HG02885 (cell line): ENCODE data around the gene CPEB3.
"Not testable (repeated sequence)": the region's sequence is repeated elsewhere in the genome, so short reads cannot be mapped to it uniquely, and the experiment has no call there.

Source experiments
- ATAC-seq: cut with Tn5 transposase; IDR thresholded peaks from one replicate; pipeline ENCODE4 v1.9.1; 2021; ENCODE audit warnings: mild to moderate bottlenecking; ENCODE audit not compliant: unreplicated experiment, poor library complexity

Gene CPEB3

DNA sequence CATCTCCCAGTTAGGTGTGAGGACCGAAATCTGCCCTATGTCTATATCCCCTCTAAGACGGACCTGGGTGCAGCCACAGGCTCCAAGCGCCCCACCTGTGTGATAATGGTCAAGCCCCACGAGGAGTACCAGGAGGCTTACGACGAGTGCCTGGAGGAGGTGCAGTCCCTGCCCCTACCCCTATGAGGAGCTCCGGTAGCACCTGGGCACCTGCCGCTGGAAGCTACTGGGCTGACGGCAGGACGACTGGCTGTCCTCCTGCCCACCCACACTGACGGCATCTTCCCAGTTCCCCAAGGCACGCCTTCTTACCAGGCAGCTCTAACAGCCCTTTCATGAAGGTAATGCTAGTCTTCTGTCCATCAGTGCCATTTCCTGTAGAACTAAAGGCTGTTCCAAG, 74.3 kb downstream of the CPEB3 start:
- ATAC-seq, result not testable (repeated sequence)

DNA sequence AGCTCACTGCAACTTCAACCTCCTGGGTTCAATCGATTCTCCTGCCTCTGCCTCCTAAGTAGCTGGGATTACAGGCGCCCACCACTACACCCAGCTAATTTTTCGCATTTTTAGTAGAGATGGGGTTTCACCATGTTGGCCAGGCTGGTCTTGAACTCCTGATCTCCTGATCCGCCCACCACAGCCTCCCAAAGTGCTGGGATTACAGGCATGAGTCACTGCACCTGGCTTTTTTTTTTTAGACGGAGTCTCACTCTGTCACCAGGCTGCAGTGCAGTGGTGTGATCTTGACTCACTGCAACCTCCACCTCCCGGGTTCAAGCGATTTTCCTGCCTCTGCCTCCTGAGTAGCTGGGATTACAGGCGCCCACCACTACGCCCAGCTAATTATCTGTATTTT, 75.7 kb downstream of the CPEB3 start:
- ATAC-seq, result not testable (repeated sequence)

GRCh38 chr10:92213049-92213448, 77.8 kb downstream of the CPEB3 start:
- ATAC-seq, result no peak

DNA sequence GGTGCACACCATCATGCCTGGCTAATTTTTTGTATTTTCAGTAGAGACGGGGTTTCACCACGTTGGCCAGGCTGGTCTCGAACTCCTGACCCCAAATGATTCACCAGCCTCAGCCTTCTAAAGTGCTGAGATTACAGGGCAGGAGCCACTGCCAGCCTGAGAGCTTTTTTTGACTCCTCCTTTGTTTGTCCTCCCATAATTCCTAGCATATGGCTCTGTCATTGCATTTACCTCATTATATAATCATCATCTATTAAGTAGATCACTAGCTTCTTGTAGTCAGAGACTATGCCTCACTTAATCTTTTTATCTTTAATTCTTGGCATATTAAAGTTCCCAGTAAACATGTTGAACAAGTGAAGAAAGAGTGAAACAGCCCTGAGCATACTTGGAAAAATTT, 82.1 kb downstream of the CPEB3 start:
- ATAC-seq, result no peak

DNA sequence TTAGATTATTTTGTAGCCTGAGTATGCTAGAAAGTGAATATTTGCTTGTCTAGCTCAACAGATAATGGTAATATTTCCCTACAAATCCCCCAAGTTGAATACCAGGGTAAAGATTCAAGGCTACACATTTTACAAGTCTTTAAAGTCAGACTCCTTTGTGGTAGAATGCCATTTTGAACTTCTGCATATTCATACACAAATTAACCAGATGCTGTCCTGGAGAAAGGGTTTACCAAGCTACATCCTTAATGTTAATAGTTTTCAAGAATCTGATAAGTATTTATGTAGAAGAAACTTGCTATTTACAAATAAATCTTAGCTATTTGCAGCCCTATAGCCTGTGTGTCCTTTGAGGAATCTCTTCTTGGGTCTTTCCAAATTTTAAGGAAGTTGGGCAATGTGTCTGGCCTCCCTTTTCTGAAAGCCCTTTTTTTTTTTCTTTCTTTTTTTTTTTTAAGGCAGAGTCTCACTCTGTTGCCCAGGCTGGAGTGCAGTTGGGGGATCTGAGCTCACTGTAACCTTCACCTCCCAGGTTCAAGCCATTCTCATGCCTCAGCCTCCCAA, 82.6 kb downstream of the CPEB3 start:
- no peak for ATAC-seq

DNA sequence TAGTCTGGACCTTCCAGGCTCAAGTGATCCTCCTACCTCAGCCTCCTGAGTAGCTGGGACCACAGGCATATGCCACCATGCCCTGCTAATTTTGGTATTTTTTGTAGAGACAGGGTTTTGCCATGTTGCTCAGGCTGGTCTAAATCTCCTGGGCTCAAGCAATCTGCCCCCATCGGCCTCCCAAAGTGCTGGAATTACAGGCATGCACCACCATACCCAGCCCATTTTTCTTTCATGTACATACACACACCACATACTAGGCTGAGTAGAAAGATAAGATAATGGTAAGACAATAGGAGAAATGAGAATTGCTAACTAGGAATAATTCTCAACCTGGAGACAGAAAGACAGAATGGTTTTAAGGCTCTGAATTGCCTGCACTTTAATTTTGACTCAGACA, 83.8 kb downstream of the CPEB3 start:
- no peak for ATAC-seq

DNA sequence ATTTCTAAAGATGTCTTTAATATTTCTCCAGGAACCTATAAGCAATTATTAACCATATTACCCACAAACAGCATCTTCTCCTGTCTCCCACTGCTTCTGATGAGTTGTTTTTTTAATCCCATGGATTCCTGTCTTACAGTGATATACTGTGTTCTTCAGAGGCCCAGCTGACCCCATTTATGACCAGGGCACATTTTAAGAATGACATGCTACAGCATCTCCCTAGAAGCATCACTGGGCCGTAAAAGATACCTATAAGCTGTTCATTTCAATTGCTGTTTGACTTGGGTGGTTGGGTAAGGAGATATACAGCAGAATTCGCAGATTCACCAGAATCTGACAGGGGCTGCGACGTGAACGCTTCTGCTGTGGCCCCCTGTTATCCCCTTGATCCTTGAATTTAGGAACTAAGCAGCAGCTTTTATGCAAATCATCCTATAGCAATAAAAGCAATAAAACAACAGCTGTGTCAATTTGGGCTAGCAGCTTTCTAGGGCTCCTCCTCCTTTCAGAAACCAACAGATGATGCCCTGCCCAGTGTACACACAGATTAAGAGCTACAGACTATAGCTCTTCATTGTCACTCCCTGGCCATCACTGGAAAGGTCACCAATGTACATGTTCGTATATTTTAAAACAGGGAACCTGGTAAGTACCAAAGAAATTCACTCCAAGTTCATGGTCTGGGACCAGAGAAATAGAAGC, 86.8 kb downstream of the CPEB3 start:
- ATAC-seq, result no peak

- no peak for ATAC-seq
Measured at GRCh38 chr10:92202536-92202935, 88.3 kb downstream of the CPEB3 start.

- no peak for ATAC-seq
Measured at GRCh38 chr10:92200564-92200963, 90.3 kb downstream of the CPEB3 start.

GRCh38 chr10:92187101-92187500, 103.8 kb downstream of the CPEB3 start:
- no peak for ATAC-seq

DNA sequence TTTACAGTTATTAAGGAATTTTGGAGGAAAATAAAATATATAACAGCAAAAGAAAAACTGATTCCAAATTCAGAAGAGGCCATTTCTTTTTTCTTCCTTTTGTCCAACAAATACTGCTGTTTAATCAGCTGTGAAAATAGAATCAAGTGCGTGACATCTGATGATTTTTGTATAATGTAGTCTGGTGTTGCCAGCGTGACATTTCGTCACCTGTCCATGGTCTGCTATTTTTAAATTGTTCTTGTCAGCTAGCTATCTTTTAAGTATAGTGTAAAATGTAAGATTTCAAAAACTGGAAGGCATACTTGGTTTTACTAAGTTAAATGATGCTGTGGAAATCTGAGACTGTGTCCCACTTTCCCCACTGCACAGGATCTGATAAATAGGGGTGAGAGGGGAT, 105.9 kb downstream of the CPEB3 start:
- ATAC-seq, result no peak

GRCh38 chr10:92183199-92183598, 107.7 kb downstream of the CPEB3 start:
- ATAC-seq, result no peak

DNA sequence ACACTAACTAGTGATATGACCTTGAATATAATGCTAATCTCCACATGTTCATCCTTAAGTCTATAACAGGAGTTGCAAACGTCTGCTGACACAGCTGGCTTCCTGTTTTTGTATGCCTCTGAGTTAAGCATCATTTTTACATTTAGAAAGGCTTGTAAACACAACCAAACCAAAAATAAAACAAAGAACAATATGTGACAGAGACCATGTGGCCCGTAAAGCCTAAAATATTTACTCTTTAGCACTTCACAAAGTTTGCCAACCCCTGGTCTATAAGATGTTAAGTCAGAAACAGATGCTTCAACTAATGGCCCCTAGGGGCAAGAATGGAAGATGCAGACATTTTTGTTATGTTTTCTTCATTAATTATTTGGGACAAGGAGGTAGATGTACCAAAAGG, 109.3 kb downstream of the CPEB3 start:
- ATAC-seq, result no peak

- no peak for ATAC-seq
Measured at GRCh38 chr10:92180399-92180798, 110.5 kb downstream of the CPEB3 start.

DNA sequence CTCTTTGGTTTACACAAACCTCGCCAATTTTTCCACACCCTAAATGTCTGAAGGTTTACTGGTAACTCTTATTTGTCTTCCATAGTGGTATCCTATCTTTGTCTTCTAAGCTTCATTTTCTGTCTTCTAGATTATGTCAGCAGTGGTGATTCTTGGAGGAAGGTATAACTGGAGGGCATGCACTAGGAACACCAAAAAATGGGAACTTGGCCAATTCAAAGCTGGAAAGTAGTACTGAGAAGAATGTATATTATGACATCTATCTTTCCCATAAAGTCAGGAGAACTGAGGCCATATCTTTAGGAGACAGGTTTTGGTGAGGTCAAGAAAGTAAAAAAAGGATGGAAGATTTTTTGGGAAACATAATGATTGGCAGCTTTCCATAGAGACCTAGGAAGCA, 113.3 kb downstream of the CPEB3 start:
- ATAC-seq, result no peak

- ATAC-seq, result no peak
Measured at GRCh38 chr10:92175164-92175563, 115.7 kb downstream of the CPEB3 start.

DNA sequence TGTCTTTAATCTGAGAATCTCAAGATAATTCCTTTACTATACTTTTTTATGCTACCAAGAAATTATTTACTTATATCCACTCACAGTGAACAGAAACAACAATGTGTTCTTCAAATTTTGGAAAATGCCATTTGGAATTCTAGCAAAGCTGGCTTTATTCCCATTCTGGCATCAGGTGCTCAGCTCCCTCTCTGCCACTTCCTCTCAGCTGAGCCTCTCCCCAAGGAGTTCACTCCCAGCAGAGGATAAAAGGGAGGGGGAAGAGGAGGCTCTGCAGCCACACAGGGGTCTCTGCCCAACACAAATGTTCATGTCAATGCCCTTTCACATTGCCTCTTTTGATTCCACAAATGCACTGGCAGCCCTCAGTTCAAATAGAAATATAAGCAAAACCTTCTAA, 116.9 kb downstream of the CPEB3 start:
- no peak for ATAC-seq

DNA sequence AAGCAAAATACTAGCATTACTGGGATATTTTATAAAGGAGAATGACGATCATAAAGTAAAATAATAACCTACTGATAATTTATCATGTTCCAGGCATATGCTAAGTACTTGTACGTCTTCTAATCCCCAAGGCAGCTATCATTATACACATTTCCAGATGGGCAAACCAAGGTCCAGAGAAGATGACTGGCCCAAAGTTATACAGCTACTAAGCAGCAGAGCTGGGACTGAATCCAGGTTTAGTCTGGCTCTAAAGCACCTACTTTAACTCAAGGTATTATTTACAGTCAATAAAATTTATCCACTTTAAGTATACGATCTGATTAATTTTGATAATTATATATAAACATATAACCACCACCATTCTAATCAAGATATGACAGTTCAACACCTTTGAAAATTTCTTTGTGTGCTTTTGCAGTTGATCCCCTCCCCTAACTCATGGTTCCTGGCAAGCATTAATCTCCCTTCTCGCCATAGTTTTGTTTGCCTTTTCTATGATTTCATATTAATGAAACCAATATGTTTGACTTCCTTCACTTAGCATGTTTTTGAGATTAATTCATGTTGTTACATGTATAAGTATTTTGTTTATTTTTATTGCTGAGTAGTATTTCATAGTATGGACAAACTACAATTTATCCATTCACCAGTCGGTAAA, 126.7 kb downstream of the CPEB3 start:
- no peak for ATAC-seq

DNA sequence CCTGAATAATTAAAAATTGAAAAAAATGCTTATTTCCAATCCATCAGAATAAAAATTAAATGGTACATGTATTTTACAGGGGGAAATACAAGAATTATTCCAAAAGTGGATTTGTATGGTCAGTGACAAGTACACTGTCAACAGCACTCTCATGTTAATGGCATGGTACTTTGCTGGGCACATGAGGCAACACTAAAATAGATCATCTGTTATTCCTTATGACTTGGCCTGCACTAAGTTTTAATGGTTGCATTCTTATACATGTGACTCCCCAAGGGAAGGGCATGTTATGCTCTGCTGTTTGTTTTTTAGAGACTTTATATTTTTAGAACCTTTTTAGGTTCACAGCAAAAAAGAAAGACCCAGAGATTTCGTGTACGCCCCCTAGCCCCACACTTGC, 128.3 kb downstream of the CPEB3 start:
- no peak for ATAC-seq

DNA sequence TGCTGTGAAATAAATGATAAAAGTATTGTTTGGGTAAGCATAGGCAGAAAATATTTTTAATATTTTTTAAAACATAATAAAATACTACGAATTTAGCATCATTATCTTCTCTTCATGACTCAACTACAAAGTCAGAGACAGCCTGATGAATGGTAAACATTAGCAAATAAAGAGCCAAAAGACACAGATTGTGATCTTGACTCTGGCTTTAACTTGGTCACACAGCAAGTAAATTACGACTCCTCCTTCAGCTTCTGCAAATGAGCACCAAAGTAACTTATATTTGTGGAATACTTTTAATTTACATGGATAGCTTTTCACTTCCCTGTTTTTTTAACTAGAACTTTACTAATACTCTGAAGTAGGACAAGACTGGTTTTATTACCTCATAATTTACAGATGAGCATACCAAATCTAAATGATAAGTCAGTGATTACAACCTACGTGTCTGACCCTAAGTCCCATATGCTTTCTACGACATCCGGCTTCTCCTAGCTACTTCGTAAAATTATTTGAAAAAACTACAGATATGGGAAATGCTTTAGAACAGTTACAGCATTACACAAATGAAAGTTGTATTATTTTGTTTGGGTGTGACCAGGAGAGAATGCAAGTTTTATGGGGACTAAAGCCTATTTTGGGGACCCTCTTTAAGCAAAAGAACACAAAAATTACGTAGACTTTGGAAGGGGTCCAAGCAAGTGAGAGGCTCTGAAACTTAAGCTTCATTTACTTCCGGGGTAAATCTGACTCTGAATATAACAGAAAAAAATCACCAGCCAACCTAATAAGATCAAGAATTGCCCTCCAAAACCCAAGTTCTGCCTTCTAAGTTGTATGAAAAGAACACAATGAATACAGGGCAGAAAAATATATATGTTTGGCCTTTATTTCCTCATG, 133.8 kb downstream of the CPEB3 start:
- no peak for ATAC-seq

- no peak for ATAC-seq
Measured at GRCh38 chr10:92150823-92151222, 140.1 kb downstream of the CPEB3 start.
